SIG-M5 treated with dmso at 0.1 percent for 504 hours (cell line): ENCODE data around the gene NRG4.
"Not testable (repeated sequence)": the region's sequence is repeated elsewhere in the genome, so short reads cannot be mapped to it uniquely, and the experiment has no call there.

Experiments used
- DNase-seq: peaks from one replicate; lab custom pipeline; 2025; ENCODE audit not compliant: unreplicated experiment; lab: John Stamatoyannopoulos, UW

NRG4 gene

DNA sequence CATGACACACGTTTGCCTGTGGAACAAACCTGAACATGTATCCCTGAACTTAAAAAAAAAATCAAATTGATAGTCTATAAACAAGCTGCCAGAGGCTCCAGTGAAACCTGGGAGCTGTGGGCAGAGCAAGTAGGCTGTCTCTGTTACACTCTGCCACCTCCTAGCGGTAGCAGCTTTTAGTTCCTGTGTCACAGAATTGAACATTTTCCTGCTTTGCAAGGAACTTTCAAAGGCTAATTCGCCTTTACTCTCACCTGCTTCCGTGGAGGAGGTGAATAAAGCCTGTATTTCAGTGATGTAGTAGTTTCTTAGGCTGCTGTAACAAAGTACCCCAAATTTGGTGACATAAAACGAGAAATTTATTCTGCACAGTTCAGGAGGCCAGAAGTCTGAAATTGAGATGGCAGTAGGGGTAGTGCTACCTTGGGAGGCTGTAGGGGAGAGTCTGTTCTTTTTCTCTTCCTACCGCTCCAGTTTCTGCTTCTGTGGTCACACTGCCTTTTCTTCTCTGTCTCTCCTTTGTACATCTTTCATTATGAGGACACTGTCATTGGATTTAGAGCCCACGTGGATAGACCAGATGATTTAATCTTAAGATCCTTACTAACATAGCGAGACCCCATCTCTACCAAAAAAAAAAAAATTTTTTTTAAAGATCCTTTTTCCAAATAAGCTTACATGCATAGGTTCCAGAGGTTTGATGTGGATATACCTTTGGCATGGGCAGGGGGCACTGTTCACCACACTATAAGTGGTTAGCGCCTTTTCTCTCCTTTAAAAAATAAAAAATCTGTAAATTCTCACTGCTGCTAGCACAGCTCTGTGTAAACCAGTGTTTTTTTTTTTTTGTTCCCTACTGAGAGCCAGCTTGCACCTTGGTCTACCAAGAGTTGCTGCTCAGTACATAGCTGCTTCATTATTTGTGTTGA, 83.3 kb downstream of the NRG4 start:
- peak; percentile 37 for DNase-seq

GRCh38 chr15:75927601-75928000, 84.6 kb downstream of the NRG4 start:
- no peak for DNase-seq

DNA sequence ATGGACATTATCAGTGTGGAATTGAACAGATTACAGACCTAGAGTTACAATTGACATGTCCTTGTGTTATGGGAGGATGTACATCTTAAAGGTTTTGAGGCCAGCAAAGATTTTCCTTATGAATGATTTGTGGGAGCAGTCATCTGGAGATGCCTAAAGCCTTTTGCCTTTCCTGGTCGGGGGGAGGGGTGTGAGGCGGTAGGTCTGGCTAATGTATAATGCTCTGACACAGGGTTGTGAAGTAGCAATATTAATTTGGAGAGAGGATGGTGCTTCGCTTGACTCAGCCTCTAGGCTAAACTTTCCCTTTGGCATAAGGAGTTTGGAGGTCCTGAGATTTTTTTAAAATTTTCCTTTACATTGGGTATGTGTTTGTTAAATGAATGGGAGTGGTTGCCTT, 85.3 kb downstream of the NRG4 start:
- no peak for DNase-seq

GRCh38 chr15:75925440-75925839, 86.8 kb downstream of the NRG4 start:
- DNase-seq: peak; percentile 4

DNA sequence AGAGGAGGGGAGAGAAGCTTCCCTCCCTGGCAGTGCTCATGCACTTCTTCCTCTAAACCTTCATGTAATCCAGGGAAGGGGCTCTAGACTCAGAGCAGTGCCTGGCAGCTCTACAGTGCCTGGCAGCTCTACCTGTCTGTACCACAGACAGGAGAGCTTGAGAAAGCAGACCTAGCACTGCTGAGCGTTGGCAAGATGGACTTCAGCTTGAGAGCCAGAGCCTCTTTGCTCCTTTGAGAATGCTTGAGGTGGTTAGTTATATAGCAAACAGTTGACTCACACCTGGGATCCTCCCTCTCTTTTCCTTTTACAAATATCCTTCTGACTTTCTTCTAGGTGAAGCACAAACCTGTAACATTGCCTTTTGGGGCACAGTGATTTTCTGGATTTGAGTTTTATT, 87.6 kb downstream of the NRG4 start:
- DNase-seq: no peak

GRCh38 chr15:75923756-75924155, 88.5 kb downstream of the NRG4 start:
- no peak for DNase-seq

GRCh38 chr15:75921732-75922703, 90.2 kb downstream of the NRG4 start:
- DNase-seq: peak; percentile 29

DNA sequence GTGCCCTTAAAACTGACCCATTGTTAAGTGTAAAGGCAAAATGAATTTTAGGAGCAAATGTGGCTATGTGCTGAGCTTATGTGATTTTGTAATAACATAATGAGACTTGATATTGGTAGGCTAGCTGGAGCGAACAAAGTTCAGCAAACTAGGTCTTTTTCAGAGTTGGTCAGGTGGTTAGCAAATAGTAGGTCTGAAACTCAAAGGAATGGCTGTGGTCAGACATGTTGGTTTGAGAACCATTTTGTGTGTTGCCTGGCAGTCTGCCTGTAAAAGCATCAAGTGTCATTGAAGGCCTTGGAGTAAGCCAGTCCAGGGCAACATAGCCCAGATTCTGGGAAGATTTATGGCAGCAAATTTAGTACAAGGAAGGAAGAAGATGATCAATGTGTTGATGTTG, 92.1 kb downstream of the NRG4 start:
- no peak for DNase-seq

- no peak for DNase-seq
Observed at GRCh38 chr15:75918135-75918534, 94.1 kb downstream of the NRG4 start.

DNA sequence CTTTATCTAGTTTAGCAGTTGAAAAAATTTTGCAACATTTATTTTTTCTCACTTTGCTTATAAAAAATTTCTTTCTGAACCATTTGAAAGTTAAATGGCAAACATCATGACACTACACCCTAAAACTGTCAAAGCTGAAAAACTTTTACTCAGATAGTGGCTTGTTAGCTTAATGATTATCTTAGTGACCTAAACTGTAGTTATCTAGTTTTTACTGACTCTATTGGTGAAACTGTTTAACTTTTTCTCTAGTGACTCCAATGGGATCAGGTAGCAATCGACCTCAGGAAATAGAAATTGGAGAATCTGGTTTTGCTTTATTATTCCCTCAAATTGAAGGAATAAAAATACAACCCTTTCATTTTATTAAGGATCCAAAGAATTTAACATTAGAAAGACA, 95.2 kb downstream of the NRG4 start:
- DNase-seq: no peak

GRCh38 chr15:75910355-75910754, 101.9 kb downstream of the NRG4 start:
- DNase-seq: not testable (repeated sequence)

DNA sequence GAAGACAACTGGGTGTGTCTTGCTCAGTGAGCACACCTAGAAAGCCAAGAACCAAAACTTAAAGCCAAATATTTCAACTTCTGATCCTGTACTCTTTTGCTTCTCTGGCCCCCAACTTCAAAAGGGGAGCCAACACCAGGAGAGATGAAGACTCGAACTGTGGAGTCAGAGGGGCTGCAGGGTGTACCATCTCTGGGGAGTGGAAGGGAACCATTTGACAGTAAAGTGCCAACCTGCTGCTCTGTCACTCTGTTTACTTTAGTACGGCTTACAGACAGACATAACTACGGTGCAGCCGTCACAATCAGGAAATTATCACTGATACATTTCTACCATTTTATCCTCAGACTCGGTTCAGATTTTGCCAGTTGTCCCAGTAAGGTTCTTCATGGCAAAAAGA, 107.0 kb downstream of the NRG4 start:
- no peak for DNase-seq

GRCh38 chr15:75903331-75904239, 108.6 kb downstream of the NRG4 start, which contains the start of gene FBXO22:
Gene FBXO22 (plus strand): TSS chr15:75903878. CDS start chr15:75903964, 86 bp downstream.
- DNase-seq: peak; percentile 87

GRCh38 chr15:75902129-75902557, 110.1 kb downstream of the NRG4 start:
- DNase-seq: no peak

DNA sequence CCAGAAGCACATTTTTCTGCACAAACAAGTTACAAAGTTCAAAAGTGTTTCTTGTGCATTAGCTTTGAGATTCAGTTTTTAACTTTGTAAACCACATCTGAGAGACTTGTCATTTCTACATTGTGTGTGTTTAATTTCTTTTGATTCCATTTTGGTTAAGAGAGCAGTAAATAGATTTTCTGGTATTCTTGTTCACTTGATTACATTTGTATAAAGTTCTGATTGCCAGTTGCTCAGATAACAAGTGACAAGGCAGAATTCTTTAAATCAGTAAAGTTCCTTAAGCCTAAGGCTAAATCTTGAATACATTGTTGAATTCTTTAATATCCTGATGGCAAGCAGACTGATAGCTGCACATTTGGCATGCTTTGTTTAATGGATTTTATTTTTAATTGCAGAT, 111.6 kb downstream of the NRG4 start:
- no peak for DNase-seq

DNA sequence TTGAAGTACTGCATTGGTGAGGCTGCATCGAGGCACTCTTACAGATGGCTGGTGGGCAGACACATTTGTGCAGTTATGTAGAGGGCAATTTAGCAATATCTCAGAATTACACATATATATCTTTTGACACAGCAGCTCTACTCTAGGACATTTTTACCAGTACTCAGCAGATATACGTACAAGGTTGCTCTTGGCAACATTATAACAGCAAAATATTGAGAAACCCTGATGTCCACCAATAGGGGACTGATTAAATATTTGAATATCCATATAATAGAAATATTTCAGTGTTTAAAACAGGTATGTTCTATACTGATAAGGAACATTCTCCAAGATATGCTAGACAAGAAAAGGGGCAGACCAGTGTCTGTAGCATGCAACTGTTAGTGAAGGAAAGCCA, 116.5 kb downstream of the NRG4 start:
- no peak for DNase-seq

GRCh38 chr15:75891895-75892294, 120.3 kb downstream of the NRG4 start:
- DNase-seq: peak; percentile 78
